ENCODE measurements around the gene PM20D1. TPM values are rescaled to one million over a fixed set of nuclear protein-coding genes. Genes with fewer than 3 reads are reported as not detected.

The PM20D1 gene
- total and polyA plus RNA-seq, 5 experiments from 2014 or later, result 1.1 to 2.9 (median 1.6) TPM

DNA sequence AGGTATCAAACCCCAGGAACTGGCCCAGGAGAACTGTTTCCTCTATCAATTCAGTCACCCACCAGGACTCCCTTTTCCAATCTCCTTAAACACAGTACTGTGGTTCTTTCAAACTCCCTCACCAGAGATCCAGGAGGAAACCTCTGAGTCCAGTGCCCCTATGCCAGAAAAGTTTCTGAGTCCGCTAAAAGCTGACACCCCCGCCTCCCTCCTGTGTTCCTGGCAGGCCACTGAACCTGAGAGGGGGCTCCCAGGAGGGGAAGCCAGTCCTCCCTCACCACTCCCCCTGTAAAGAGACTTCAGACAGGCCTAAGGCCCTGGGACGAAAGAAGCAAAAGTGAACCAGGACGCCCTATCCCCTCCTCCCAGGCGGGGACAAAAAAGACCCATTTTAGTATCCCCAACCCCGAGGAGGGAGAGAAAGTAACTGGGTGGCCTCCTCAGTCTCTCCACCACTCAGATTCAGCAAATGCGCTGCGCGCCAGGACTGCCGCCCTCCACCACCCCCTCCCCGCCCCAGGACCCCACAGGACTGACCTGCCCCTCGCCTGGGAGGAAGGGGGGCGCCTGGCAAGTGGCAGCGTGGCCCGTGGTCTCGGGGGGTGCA lies 37.6 kb downstream of the PM20D1 start:
- peaks cover 0 to 23% (median 11%) of the 10 kb centered on the region in 3 donors for H3K36me3 Mint-ChIP-seq
- H3K27me3 Mint-ChIP-seq, result no peaks in the 10 kb centered on the region
- peak overlapping the region; percentile 77 to 95 (median 90) for H3K27ac Mint-ChIP-seq
- H3K4me3 Mint-ChIP-seq, result peak overlapping the region; percentile 88 to 96 (median 92)
- peak in 4 of 10 donors; percentile 16 to 35 (median 22) for DNase-seq
- peak; percentile 18 to 28 for ATAC-seq
- H3K4me1 Mint-ChIP-seq, result peaks cover 38 to 64% (median 62%) of the 10 kb centered on the region in 4 donors
- POLR2A ChIA-PET, result interaction anchor here (0.9 to 3.5 kb wide), 6 partner anchors 38 to 534 kb away, joined by 3 to 19 read pairs (median 6); partner anchors contain the start of genes NUCKS1, PM20D1 and RAB29
- no peaks in the 10 kb centered on the region for H3K9me3 Mint-ChIP-seq

GRCh38 chr1:205811660-205812059 lies 38.3 kb downstream of the PM20D1 start:
- Mint-ChIP-seq H3K4me1 (peaks cover 42 to 71% (median 69%) of the 10 kb centered on the region in 4 donors), H3K36me3 (peaks cover 0 to 23% (median 11%) of the 10 kb centered on the region in 3 donors), H3K4me3 (peak overlapping the region; percentile 88 to 96 (median 92)), H3K27me3 (no peaks in the 10 kb centered on the region), H3K27ac (peak overlapping the region; percentile 77 to 95 (median 90)), H3K9me3 (no peaks in the 10 kb centered on the region)
- POLR2A ChIA-PET, result interaction anchor here (1.3 to 3.5 kb wide), 3 partner anchors 37 to 63 kb away, joined by 3 to 19 read pairs (median 9); partner anchors contain the start of genes NUCKS1 and RAB29
- DNase-seq (peak in 1 of 10 donors; percentile 12), ATAC-seq (no peak)

GRCh38 chr1:205810448-205811157 lies 39.3 kb downstream of the PM20D1 start:
- peak overlapping the region in 9 of 10 donors; percentile 2 to 93 (median 63) for H3K27ac Mint-ChIP-seq
- H3K27me3 Mint-ChIP-seq, result no peaks in the 10 kb centered on the region
- peaks cover 0 to 23% (median 11%) of the 10 kb centered on the region in 3 donors for H3K36me3 Mint-ChIP-seq
- H3K4me1 Mint-ChIP-seq, result peaks cover 50 to 81% (median 79%) of the 10 kb centered on the region in 4 donors
- ATAC-seq (no peak), DNase-seq (no peak)
- POLR2A ChIA-PET, result interaction anchor here (2.1 to 3.5 kb wide), 2 partner anchors 36 to 61 kb away, joined by 9 to 19 read pairs; partner anchors contain the start of genes NUCKS1 and RAB29
- no peaks in the 10 kb centered on the region for H3K9me3 Mint-ChIP-seq
- H3K4me3 Mint-ChIP-seq, result peak overlapping the region; percentile 32 to 96 (median 92)

- DNase-seq, result no peak
- Mint-ChIP-seq H3K4me1 (peaks cover 57 to 88% (median 86%) of the 10 kb centered on the region in 4 donors), H3K27me3 (no peaks in the 10 kb centered on the region), H3K9me3 (no peaks in the 10 kb centered on the region), H3K36me3 (peaks cover 0 to 23% (median 11%) of the 10 kb centered on the region in 3 donors), H3K27ac (peak overlapping the region in 5 of 10 donors; percentile 5 to 92 (median 31)), H3K4me3 (peak overlapping the region in 9 of 10 donors; percentile 18 to 96 (median 72))
- POLR2A ChIA-PET, result no interaction called here
- no peak for ATAC-seq
Measured at GRCh38 chr1:205809942-205810345, 40.0 kb downstream of the PM20D1 start.

GRCh38 chr1:205809469-205809868 lies 40.5 kb downstream of the PM20D1 start:
- DNase-seq (no peak), ATAC-seq (no peak)
- peak overlapping the region; percentile 3 to 95 (median 70) for H3K4me3 Mint-ChIP-seq
- H3K4me1 Mint-ChIP-seq, result peaks cover 61 to 88% (median 87%) of the 10 kb centered on the region in 4 donors
- peak overlapping the region in 9 of 10 donors; percentile 7 to 88 (median 53) for H3K27ac Mint-ChIP-seq
- H3K27me3 Mint-ChIP-seq, result no peaks in the 10 kb centered on the region
- H3K9me3 Mint-ChIP-seq, result no peaks in the 10 kb centered on the region
- H3K36me3 Mint-ChIP-seq, result peaks cover 0 to 23% (median 11%) of the 10 kb centered on the region in 3 donors
- POLR2A ChIA-PET, result interaction anchor here (0.6 to 1.1 kb wide), 2 partner anchors 34 to 50 kb away, joined by 3 to 4 read pairs; partner anchors contain the start of gene RAB29

DNA sequence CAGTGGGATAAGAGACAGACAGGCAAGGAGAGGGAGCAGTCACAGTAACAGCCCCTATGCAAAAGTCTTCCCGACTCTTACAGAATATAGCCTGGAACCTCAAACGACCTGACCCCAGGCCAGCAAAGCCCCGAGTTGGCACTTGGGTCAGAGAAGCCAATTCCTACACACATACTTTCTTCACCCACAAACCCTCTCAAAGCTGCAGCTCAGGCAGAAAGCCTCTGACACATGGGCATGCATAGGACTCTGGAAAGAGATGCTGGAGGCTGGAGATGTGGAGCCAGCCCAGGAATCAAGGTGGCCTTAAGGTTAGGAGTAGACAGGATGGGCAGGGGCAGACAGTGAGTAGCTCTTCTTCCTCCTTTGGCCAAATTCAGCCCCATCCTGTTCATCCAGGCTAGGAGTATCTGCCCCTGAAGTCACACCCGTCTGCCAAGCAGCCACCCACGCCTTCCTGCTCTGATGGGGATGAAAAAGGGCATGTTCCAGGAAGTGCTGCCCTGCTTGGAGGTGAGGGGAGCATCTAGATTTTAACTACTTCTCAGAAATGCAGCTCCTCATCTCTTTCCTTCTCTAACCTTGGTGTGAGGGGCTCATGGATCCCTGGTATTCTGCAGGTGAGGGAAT lies 44.7 kb downstream of the PM20D1 start:
- Mint-ChIP-seq H3K4me3 (peak overlapping the region; percentile 63 to 88 (median 73)), H3K4me1 (peaks cover 40 to 79% (median 73%) of the 10 kb centered on the region in 4 donors), H3K36me3 (peaks cover 0 to 22% (median 8%) of the 10 kb centered on the region in 3 donors), H3K27ac (peak overlapping the region; percentile 77 to 94 (median 89)), H3K27me3 (no peaks in the 10 kb centered on the region), H3K9me3 (no peaks in the 10 kb centered on the region)
- ATAC-seq (peak; percentile 73 to 74), DNase-seq (peak in 4 of 10 donors; percentile 13 to 31 (median 29))
- POLR2A ChIA-PET, result interaction anchor here (0.7 to 1.6 kb wide), 5 partner anchors 8 to 56 kb away, joined by 3 to 6 read pairs (median 5); partner anchors contain the start of genes NUCKS1, RAB29 and SLC41A1

- Mint-ChIP-seq H3K27ac (peak overlapping the region in 9 of 10 donors; percentile 77 to 94 (median 86)), H3K36me3 (peaks cover 0 to 22% (median 9%) of the 10 kb centered on the region in 3 donors), H3K9me3 (no peaks in the 10 kb centered on the region), H3K27me3 (no peaks in the 10 kb centered on the region), H3K4me3 (peak overlapping the region in 9 of 10 donors; percentile 39 to 88 (median 74)), H3K4me1 (peaks cover 38 to 73% (median 67%) of the 10 kb centered on the region in 4 donors)
- POLR2A ChIA-PET, result interaction anchor here (1.5 to 1.6 kb wide), 3 partner anchors 9 to 55 kb away, joined by 4 to 5 read pairs (median 5); partner anchors contain the start of genes NUCKS1, RAB29 and SLC41A1
- DNase-seq, result no peak
- no peak for ATAC-seq
Measured at GRCh38 chr1:205804605-205805004, 45.3 kb downstream of the PM20D1 start.

DNA sequence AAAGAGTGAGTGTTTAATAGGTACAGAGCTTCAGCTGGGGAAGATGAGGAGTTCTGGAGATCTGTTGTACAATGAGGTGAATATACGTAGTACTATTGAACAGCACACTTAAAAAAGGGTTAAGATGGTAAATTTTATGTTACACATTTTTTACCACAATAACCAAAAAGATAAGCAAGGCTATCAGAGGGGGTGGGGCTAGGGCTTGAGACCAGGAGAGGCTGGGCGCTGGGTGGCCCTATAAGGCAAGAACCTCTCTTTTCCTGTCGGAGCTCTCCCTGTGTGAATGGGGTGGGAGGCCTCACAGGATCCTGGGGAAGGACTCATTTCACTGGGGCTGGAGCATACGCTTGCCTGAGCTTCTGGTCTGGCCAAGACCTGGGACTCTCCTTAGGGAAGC lies 45.9 kb downstream of the PM20D1 start:
- POLR2A ChIA-PET, result interaction anchor here (1.5 kb wide), 1 partner anchor 55 kb away, joined by 5 read pairs; the partner anchor contains the start of gene NUCKS1
- Mint-ChIP-seq H3K9me3 (no peaks in the 10 kb centered on the region), H3K27ac (peak overlapping the region in 8 of 10 donors; percentile 19 to 94 (median 63)), H3K27me3 (no peaks in the 10 kb centered on the region), H3K4me3 (peak overlapping the region in 3 of 10 donors; percentile 8 to 56 (median 54)), H3K36me3 (peaks cover 0 to 26% (median 7%) of the 10 kb centered on the region in 3 donors), H3K4me1 (peaks cover 35 to 67% (median 61%) of the 10 kb centered on the region in 4 donors)
- DNase-seq, result no peak
- no peak for ATAC-seq

GRCh38 chr1:205802060-205802459 lies 47.9 kb downstream of the PM20D1 start:
- Mint-ChIP-seq H3K4me1 (peaks cover 25 to 49% (median 43%) of the 10 kb centered on the region in 4 donors), H3K27me3 (no peaks in the 10 kb centered on the region), H3K4me3 (no peak overlapping the region), H3K27ac (peak overlapping the region in 6 of 10 donors; percentile 10 to 69 (median 44)), H3K36me3 (peaks cover 0 to 37% (median 2%) of the 10 kb centered on the region in 3 donors), H3K9me3 (no peaks in the 10 kb centered on the region)
- POLR2A ChIA-PET, result no interaction called here
- ATAC-seq (no peak), DNase-seq (no peak)

GRCh38 chr1:205800981-205801703 lies 48.8 kb downstream of the PM20D1 start:
- peaks cover 0 to 46% (median 5%) of the 10 kb centered on the region in 3 donors for H3K36me3 Mint-ChIP-seq
- peak overlapping the region; percentile 1 to 89 (median 63) for H3K27ac Mint-ChIP-seq
- DNase-seq (no peak), ATAC-seq (no peak)
- peaks cover 20 to 40% (median 35%) of the 10 kb centered on the region in 4 donors for H3K4me1 Mint-ChIP-seq
- no peaks in the 10 kb centered on the region for H3K9me3 Mint-ChIP-seq
- POLR2A ChIA-PET, result no interaction called here
- H3K27me3 Mint-ChIP-seq, result no peaks in the 10 kb centered on the region
- H3K4me3 Mint-ChIP-seq, result no peak overlapping the region

- H3K36me3 Mint-ChIP-seq, result peaks cover 0 to 51% (median 5%) of the 10 kb centered on the region in 3 donors
- H3K4me3 Mint-ChIP-seq, result no peak overlapping the region
- ATAC-seq (no peak), DNase-seq (no peak)
- POLR2A ChIA-PET, result no interaction called here
- H3K4me1 Mint-ChIP-seq, result peaks cover 13 to 33% (median 28%) of the 10 kb centered on the region in 4 donors
- H3K9me3 Mint-ChIP-seq, result no peaks in the 10 kb centered on the region
- H3K27me3 Mint-ChIP-seq, result no peaks in the 10 kb centered on the region
- H3K27ac Mint-ChIP-seq, result no peak overlapping the region
Measured at GRCh38 chr1:205800427-205800826, 49.5 kb downstream of the PM20D1 start.
